MM.1S (cell line): ENCODE measurements around the gene RAB31.

Experiments used
- DNase-seq: peaks from one replicate; pipeline ENCODE4 v3.0.0-alpha.2; 2015
- H2AFZ ChIP-seq: fragments of 300-600 bp; sonication (generic); 2 replicates; pipeline ENCODE4 v1.6.0; 2016; ENCODE audit warnings: antibody characterized with exemption, low read length
- H3F3A ChIP-seq: fragments of 300-600 bp; sonication (generic); 2 replicates; pipeline ENCODE4 v1.6.1; 2016; ENCODE audit warnings: mild to moderate bottlenecking, antibody characterized with exemption, low read length, moderate library complexity, mixed read lengths; ENCODE audit not compliant: insufficient read depth
- H3K27ac ChIP-seq: fragments of 300-600 bp; sonication (generic); 2 replicates; pipeline ENCODE4 v1.5.1; 2016; ENCODE audit warnings: mild to moderate bottlenecking, low read length
- H3K27me3 ChIP-seq: fragments of 300-600 bp; sonication (generic); replicated peaks from 2 replicates; pipeline ENCODE4 v1.6.0; 2016; ENCODE audit warnings: low read length; ENCODE audit not compliant: insufficient read depth
- H3K36me3 ChIP-seq: fragments of 300-600 bp; sonication (generic); replicated peaks from 2 replicates; pipeline ENCODE4 v1.6.1; 2016; ENCODE audit warnings: mild to moderate bottlenecking, low read length, mixed read lengths; ENCODE audit not compliant: insufficient read depth
- H3K4me1 ChIP-seq: fragments of 300-600 bp; sonication (generic); 2 replicates; pipeline ENCODE4 v1.6.1; 2016; ENCODE audit warnings: low read length, mixed read lengths
- H3K4me2 ChIP-seq: fragments of 300-600 bp; sonication (generic); 2 replicates; pipeline ENCODE4 v1.6.0; 2016; ENCODE audit warnings: low read depth, low read length
- H3K4me3 ChIP-seq: fragments of 300-600 bp; sonication (generic); 2 replicates; pipeline ENCODE4 v1.5.1; 2016; ENCODE audit warnings: low read length, mixed read lengths
- H3K79me2 ChIP-seq: fragments of 300-600 bp; sonication (generic); 2 replicates; pipeline ENCODE4 v1.6.1; 2016; ENCODE audit warnings: mixed run types, low read length, mixed read lengths
- H3K9ac ChIP-seq: fragments of 300-600 bp; sonication (generic); 2 replicates; pipeline ENCODE4 v1.6.1; 2016; ENCODE audit warnings: low read length, mixed read lengths
- H3K9me2 ChIP-seq: fragments of 300-600 bp; sonication (generic); replicated peaks from 2 replicates; pipeline ENCODE4 v1.6.1; 2016; ENCODE audit warnings: mild to moderate bottlenecking, low read length, mixed read lengths; ENCODE audit not compliant: insufficient read depth
- H3K9me3 ChIP-seq: fragments of 300-600 bp; sonication (generic); replicated peaks from 2 replicates; pipeline ENCODE4 v1.6.1; 2016; ENCODE audit warnings: mild to moderate bottlenecking, low read length, mixed read lengths; ENCODE audit not compliant: insufficient read depth
- H4K20me1 ChIP-seq: fragments of 300-600 bp; sonication (generic); 2 replicates; pipeline ENCODE4 v1.6.1; 2016; ENCODE audit warnings: mild to moderate bottlenecking, low read length, moderate library complexity, mixed read lengths; ENCODE audit not compliant: insufficient read depth
- CTCF ChIP-seq: fragments of 300-600 bp; sonication (generic); IDR thresholded peaks from 2 replicates; pipeline ENCODE4 v1.5.1; 2016; ENCODE audit warnings: antibody characterized with exemption, low read length, mixed read lengths
- EZH2 ChIP-seq: fragments of 300-600 bp; sonication (generic); optimal IDR thresholded peaks from 2 replicates; pipeline ENCODE3; 2017; ENCODE audit warnings: low read depth, mild to moderate bottlenecking, antibody characterized with exemption, low read length, mixed read lengths
- EZH2phosphoT487 ChIP-seq: fragments of 300-600 bp; sonication (generic); IDR thresholded peaks from 2 replicates; pipeline ENCODE4 v1.6.1; 2018; ENCODE audit warnings: antibody characterized with exemption, low read length

The RAB31 gene

GRCh38 chr18:9838144-9838877, 130.2 kb downstream of the RAB31 start:
- DNase-seq = no peak
- H2AFZ ChIP-seq = no peak overlapping the region
- H3K27ac ChIP-seq = no peak overlapping the region

GRCh38 chr18:9839211-9839610, 131.1 kb downstream of the RAB31 start:
- no peaks in the 10 kb centered on the region for H3F3A ChIP-seq
- H3K36me3 ChIP-seq = no peaks in the 10 kb centered on the region
- no peak overlapping the region for H3K4me2 ChIP-seq
- H3K9me3 ChIP-seq = no peaks in the 10 kb centered on the region
- no peaks in the 10 kb centered on the region for H3K79me2 ChIP-seq
- H4K20me1 ChIP-seq = no peaks in the 10 kb centered on the region
- H3K9me2 ChIP-seq = no peaks in the 10 kb centered on the region
- TF ChIP-seq EZH2phosphoT487 = no peak
- TF ChIP-seq EZH2 = no peak
- TF ChIP-seq CTCF = no peak
- no peak overlapping the region for H3K4me3 ChIP-seq
- H3K27me3 ChIP-seq = no peaks in the 10 kb centered on the region
- H2AFZ ChIP-seq = no peak overlapping the region
- no peaks in the 10 kb centered on the region for H3K4me1 ChIP-seq
- no peak for DNase-seq
- no peak overlapping the region for H3K9ac ChIP-seq
- no peak overlapping the region for H3K27ac ChIP-seq

More at GRCh38 chr18:9838144-9838877, 130.2 kb downstream of the RAB31 start:
- no peaks in the 10 kb centered on the region for H3K27me3 ChIP-seq
- no peaks in the 10 kb centered on the region for H3K9me3 ChIP-seq
- no peaks in the 10 kb centered on the region for H3K9me2 ChIP-seq
- no peaks in the 10 kb centered on the region for H4K20me1 ChIP-seq
- no peak for TF ChIP-seq EZH2
- TF ChIP-seq EZH2phosphoT487 = no peak
- TF ChIP-seq CTCF = no peak
- H3K4me2 ChIP-seq = no peak overlapping the region
- no peaks in the 10 kb centered on the region for H3F3A ChIP-seq
- H3K4me3 ChIP-seq = no peak overlapping the region
- no peaks in the 10 kb centered on the region for H3K36me3 ChIP-seq
- H3K4me1 ChIP-seq = no peaks in the 10 kb centered on the region
- H3K79me2 ChIP-seq = no peaks in the 10 kb centered on the region
- H3K9ac ChIP-seq = no peak overlapping the region

GRCh38 chr18:9839853-9840252, 131.8 kb downstream of the RAB31 start:
- TF ChIP-seq EZH2 (no peak), CTCF (no peak), EZH2phosphoT487 (no peak)
- Histone ChIP-seq H3K79me2 (no peaks in the 10 kb centered on the region), H3K9me3 (no peaks in the 10 kb centered on the region), H3K9ac (no peak overlapping the region), H3K9me2 (no peaks in the 10 kb centered on the region), H3F3A (no peaks in the 10 kb centered on the region), H3K4me2 (no peak overlapping the region), H4K20me1 (no peaks in the 10 kb centered on the region), H3K4me3 (no peak overlapping the region), H3K27me3 (no peaks in the 10 kb centered on the region), H3K36me3 (no peaks in the 10 kb centered on the region), H2AFZ (no peak overlapping the region), H3K27ac (no peak overlapping the region), H3K4me1 (no peaks in the 10 kb centered on the region)
- no peak for DNase-seq
